RWPE1 (cell line): ENCODE data around the gene PRKAR1A.
A peak's percentile ranks its signal among the peaks of the same experiment; 100 is the strongest.

Experiments used
- CTCF ChIA-PET: fragments of 350-600 bp; sonication (Branson Sonifier 250); formaldehyde crosslinking; extraction: SDS; loops from one replicate; lab custom pipeline; 2021; lab: Yijun Ruan, JAX
- POLR2A ChIA-PET: fragments of 400-600 bp; formaldehyde crosslinking; extraction: SDS; loops from one replicate; lab custom pipeline; 2020; ENCODE audit warnings: antibody characterized with exemption; ENCODE audit not compliant: low non-redundant PET; lab: Yijun Ruan, JAX
- DNase-seq: peaks from one replicate; pipeline ENCODE4 v3.0.0; 2012; ENCODE audit warnings: low spot score
- H3K27ac ChIP-seq: fragments of 450-650 bp; 2 replicates; pipeline ENCODE4 v1.5.1; 2017
- TF ChIP-seq, protein P1 (sequence below): fragments of 450-650 bp; conservative IDR thresholded peaks from 2 replicates; pipeline ENCODE4 v1.5.1; 2017; ENCODE audit warnings: low read depth, mild to moderate bottlenecking

PRKAR1A gene

DNA sequence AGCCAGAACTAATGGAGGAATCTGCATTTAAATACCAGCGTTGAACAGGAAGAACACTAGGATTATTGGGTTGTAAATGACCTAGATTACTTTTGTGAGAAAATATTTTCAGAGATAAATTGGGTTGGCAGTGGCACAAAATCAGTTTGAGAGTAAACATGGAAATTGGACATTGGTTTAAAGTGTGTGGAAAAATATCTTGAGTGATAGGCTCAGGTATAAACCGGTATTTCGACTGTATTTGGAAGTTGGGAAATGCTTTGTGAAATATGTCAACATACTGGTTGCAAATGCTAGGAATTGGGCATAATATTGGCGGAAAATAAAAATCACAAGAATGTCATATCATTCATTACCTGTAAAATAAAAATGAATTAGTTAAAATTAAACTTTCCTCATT lies 15.1 kb downstream of the PRKAR1A start:
- no peak for DNase-seq
- TF ChIP-seq, protein P1, sequence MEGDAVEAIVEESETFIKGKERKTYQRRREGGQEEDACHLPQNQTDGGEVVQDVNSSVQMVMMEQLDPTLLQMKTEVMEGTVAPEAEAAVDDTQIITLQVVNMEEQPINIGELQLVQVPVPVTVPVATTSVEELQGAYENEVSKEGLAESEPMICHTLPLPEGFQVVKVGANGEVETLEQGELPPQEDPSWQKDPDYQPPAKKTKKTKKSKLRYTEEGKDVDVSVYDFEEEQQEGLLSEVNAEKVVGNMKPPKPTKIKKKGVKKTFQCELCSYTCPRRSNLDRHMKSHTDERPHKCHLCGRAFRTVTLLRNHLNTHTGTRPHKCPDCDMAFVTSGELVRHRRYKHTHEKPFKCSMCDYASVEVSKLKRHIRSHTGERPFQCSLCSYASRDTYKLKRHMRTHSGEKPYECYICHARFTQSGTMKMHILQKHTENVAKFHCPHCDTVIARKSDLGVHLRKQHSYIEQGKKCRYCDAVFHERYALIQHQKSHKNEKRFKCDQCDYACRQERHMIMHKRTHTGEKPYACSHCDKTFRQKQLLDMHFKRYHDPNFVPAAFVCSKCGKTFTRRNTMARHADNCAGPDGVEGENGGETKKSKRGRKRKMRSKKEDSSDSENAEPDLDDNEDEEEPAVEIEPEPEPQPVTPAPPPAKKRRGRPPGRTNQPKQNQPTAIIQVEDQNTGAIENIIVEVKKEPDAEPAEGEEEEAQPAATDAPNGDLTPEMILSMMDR: no peak
- no peak overlapping the region for H3K27ac ChIP-seq
- ChIA-PET POLR2A (no interaction called here), CTCF (no interaction called here)

DNA sequence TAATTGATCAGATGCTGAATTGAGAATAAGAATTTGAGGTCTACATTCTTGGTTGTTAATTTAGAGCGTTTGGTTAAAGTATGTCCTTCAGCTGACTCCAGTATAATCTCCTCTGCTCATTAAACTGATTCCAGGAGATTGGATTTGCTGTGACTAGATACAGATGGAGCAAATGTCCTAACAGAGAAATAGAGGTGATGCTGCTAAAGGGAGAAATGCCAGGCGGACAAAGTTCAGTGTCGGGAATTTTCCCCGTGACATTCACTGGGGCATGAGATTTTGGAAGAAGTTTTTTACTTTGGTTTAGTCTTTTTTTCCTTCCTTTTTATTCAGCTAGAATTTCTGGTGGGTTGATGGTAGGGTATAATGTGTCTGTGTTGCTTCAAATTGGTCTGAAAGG lies 19.0 kb downstream of the PRKAR1A start:
- ChIA-PET CTCF (no interaction called here), POLR2A (no interaction called here)
- TF ChIP-seq, protein P1: no peak
- H3K27ac ChIP-seq: no peak overlapping the region
- no peak for DNase-seq

DNA sequence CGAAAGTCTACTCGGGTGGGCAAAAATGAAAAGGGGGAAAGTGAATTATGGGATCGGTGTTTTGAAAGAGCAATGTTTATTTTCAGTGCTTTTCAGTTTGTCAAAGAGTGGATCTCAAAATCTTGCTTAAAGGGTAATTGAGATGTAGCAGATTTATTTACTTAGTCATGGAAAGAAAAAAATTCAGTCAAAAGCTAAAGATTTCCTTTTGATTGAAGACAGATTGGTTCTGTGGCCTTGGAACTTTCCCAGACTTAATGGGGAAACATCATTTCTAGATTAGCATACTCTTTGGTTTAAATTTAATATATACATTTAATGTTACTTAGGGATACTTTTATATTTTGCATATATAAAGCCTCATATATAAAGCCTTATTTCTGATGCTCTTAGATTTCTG lies 20.6 kb downstream of the PRKAR1A start:
- ChIA-PET POLR2A (no interaction called here), CTCF (interaction anchor here (0.6 kb wide), 1 partner anchor 291 kb away, joined by 4 read pairs; no protein-coding TSS in a partner anchor)
- no peak overlapping the region for H3K27ac ChIP-seq

DNA sequence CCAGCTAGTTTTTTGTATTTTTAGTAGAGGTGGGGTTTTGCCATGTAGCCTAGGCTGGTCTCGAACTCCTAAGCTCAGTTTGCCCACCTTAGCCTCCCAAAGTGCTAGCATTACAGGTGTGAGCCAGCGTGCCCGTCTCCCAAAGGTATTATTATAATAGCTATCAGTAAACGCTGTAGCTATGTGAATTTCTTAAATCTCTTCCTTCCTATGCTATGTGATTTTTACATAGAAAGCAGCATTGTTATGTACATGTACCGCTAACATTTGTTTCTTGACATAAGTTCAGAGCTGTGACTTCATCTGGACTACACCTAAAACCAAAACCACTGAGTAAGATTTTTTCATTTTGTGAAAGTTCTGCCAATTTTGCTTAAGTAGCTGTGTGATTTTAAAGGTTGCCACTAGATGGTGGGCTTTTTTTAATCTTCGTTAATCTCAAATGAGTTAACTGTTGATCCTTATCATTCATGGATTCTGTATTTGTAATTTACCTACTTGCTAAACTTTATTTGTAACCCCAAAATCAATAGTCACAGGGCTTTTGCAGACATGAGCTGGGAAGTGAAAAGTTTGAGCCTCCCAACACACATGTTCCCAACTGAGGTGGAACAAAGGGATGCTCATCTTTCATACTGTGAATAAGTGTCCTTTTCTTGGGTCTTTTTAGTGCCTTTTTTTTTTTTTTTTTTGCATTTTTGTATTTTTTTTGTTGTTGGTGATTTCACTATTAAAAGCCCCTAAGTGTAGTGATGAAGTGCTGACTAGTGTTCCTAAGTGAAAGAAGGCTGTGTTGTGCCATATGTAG lies 21.9 kb downstream of the PRKAR1A start:
- no peak overlapping the region for H3K27ac ChIP-seq
- DNase-seq: no peak
- TF ChIP-seq, protein P1: peak; percentile 64
- POLR2A ChIA-PET: no interaction called here
- CTCF ChIA-PET: interaction anchor here (0.8 to 1.0 kb wide), 3 partner anchors 67 to 713 kb away, joined by 3 to 5 read pairs (median 3); partner anchors contain the start of gene FAM20A

More for the DNA sequence above, 20.6 kb downstream of the PRKAR1A start:
- no peak for DNase-seq
- TF ChIP-seq, protein P1: no peak

DNA sequence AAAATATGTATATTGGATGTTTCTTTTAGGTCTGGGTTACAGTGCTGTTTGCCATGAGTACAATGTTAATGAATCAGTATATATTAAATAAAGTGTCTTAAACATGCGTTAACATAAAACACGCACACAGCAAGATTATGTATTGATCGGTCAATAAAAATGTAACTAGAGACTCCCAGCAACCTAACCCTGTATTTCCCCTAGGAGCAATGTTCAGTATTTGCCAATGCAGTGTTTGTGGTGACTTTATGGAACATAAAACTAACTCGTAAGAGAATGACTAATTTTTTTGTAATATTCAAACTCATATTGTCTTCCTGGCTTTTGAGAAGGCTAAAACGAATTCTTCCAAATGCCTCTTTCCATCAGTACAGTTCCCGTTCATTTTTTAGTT lies 22.5 kb downstream of the PRKAR1A start:
- TF ChIP-seq, protein P1: no peak
- DNase-seq: no peak
- ChIA-PET POLR2A (no interaction called here), CTCF (interaction anchor here (0.8 kb wide), 1 partner anchor 66 kb away, joined by 3 read pairs; the partner anchor contains the start of gene FAM20A)
- no peak overlapping the region for H3K27ac ChIP-seq

DNA sequence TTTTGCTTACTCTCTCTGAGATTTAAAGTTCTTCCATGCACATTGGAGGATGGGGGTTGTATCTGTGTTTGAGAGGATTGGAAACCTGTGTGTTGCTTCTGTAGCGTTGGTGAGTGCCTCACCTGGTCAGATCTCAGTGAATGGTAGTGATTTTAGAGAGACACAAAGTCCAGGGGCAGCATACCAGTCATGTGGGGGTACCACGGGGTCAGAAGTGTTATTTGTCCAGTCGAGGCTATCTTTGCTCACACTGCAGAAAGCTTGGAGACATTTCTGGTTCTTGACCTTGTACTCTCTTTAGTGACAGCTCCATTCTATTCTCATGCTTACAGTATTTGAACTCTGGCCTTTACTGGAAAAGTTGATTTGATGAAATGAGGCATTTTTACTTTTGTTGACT lies 23.7 kb downstream of the PRKAR1A start:
- TF ChIP-seq, protein P1: no peak
- DNase-seq: no peak
- ChIA-PET CTCF (no interaction called here), POLR2A (no interaction called here)
- no peak overlapping the region for H3K27ac ChIP-seq
